NT2/D1 (cell line): ENCODE data around the gene IKZF5.

Source experiments
- YY1 ChIP-seq: IDR thresholded peaks from 2 replicates; pipeline ENCODE4 v1.6.1; 2011; ENCODE audit not compliant: insufficient read length, insufficient read depth
- ZNF274 ChIP-seq: IDR thresholded peaks from 2 replicates; pipeline ENCODE4 v1.6.1; 2011; ENCODE audit warnings: mild to moderate bottlenecking, low read depth, low read length

DNA sequence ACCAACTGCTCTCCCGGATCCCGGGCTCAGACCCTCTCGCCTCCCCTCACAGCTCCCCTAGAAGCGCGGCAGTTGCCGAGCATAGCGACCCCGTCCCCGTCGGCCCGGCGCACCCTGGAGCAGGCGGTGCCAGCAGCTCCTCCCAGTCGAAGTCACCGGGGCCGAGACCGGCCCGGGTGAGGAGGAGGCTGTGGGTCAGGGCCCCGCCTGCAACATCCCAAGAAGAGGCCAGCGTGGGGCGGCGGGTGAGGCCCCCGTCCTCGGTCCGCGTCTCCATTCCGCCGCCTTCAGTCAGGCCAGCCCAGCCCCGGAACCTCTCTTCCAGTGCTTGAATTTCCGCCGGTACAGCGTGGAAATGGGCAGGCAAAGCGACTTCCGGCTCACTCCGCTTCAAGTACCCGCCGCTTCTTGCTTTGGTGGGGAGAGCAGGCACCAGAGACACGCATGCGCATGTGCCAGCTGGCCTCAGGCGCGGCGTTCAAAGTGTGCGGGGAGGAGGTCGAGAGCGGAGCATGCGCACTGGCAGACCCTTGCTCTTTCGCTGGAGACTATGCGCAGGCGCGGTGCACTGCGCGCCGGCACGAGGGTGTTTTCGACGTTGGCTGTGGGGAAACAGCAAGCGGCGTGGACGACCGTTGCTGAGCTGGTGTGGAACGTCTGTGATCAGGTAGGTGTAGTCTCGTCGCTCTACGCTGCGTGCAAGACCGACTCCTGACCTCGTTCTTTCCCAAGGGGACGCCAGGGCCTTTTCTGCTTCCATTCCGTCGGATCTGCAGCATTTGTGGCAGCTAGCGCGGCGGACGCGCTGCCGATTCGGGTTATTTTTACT lies 54.5 kb downstream of the IKZF5 start, which contains the start of gene C10orf88:
- TF ChIP-seq YY1 (no peak), ZNF274 (no peak)
